A549 (cell line): ENCODE data around the gene TRIP6. TPM values are rescaled to one million over a fixed set of nuclear protein-coding genes. Genes with fewer than 3 reads are reported as not detected.
"Not testable (repeated sequence)": the region's sequence is repeated elsewhere in the genome, so short reads cannot be mapped to it uniquely, and the experiment has no call there.

Experiments used
- ATAC-seq, 2 experiments: fragments of 200-7000 bp in 1 of 2; fragments of >200 bp in 1 of 2; cut with Nextera tagmentation in 1 of 2; cut with Tn5 transposase in 1 of 2; 3 replicates each; pipeline versions ENCODE4 v1.8.0 to v1.9.1; 2018 to 2020; ENCODE audit warnings: mild to moderate bottlenecking in 1 of 2, moderate library complexity in 1 of 2
- CTCF ChIA-PET: fragments of 300-600 bp; sonication (Branson Sonifier 250); formaldehyde crosslinking; extraction: SDS; loops from one replicate; lab custom pipeline; 2021; ENCODE audit warnings: antibody characterized with exemption, inconsistent platforms; lab: Yijun Ruan, JAX
- POLR2A ChIA-PET: fragments of 350-600 bp; formaldehyde crosslinking; extraction: SDS; loops from one replicate; lab custom pipeline; 2021; ENCODE audit warnings: antibody characterized with exemption, inconsistent platforms; lab: Yijun Ruan, JAX
- DNase-seq, 2 experiments: peaks; one replicate each; pipeline versions ENCODE4 v3.0.0 to v3.0.0-alpha.2; 2011 to 2016; ENCODE audit warnings: low read depth in 1 of 2, low spot score in 1 of 2
- FAIRE-seq: peaks from 2 replicates; lab custom pipeline; 2011; peaks lifted over from hg19 to GRCh38; lab: Jason Lieb, UNC
- H3K27ac ChIP-seq, 2 experiments: fragments of >200 bp; sonication (Bioruptor Twin); formaldehyde crosslinking; 3 replicates each; pipeline ENCODE4 v1.5.1; 2016 to 2017
- H3K4me1 ChIP-seq: fragments of >200 bp; sonication (Bioruptor Twin); formaldehyde crosslinking; 3 replicates; pipeline ENCODE4 v1.6.1; 2016
- H3K4me2 ChIP-seq: fragments of >200 bp; sonication (Bioruptor Twin); formaldehyde crosslinking; 3 replicates; pipeline ENCODE4 v1.6.1; 2016
- H3K4me3 ChIP-seq: fragments of >200 bp; sonication (Bioruptor Twin); formaldehyde crosslinking; 3 replicates; pipeline ENCODE4 v1.5.1; 2016
- H3K9me3 ChIP-seq: fragments of >200 bp; sonication (Bioruptor Twin); formaldehyde crosslinking; 3 replicates; pipeline ENCODE4 v1.6.1; 2016
- CBX2 ChIP-seq: fragments of 200-600 bp; sonication (generic); IDR thresholded peaks from 2 replicates; pipeline ENCODE4 v1.6.1; 2016; ENCODE audit warnings: low read depth, mild to moderate bottlenecking, borderline replicate concordance
- CEBPB ChIP-seq, 2 experiments: fragments of >200 bp in 1 of 2; sonication (Bioruptor Twin) in 1 of 2; formaldehyde crosslinking in 1 of 2; IDR thresholded peaks; 2 replicates each; pipeline ENCODE4 v1.6.1; 2012 to 2016
- FOSB ChIP-seq: fragments of 250-450 bp; sonication (Bioruptor Pico); IDR thresholded peaks from 2 replicates; pipeline ENCODE4 v1.5.0; 2020; ENCODE audit warnings: mild to moderate bottlenecking, moderate library complexity
- FOSL2 ChIP-seq, 2 experiments: fragments of 450-650 bp in 1 of 2; fragments of >200 bp in 1 of 2; sonication (Bioruptor Twin) in 1 of 2; formaldehyde crosslinking; IDR thresholded peaks; 2 replicates each; pipeline versions ENCODE4 v1.5.0 to v1.6.1; 2016 to 2020; ENCODE audit warnings: mild to moderate bottlenecking in 1 of 2, moderate library complexity in 1 of 2
- HDAC2 ChIP-seq: fragments of 200-600 bp; sonication (generic); IDR thresholded peaks from 2 replicates; pipeline ENCODE4 v1.6.1; 2016
- HES2 ChIP-seq: fragments of >200 bp; sonication (Bioruptor Twin); formaldehyde crosslinking; IDR thresholded peaks from 2 replicates; pipeline ENCODE4 v1.6.1; 2016
- JUNB ChIP-seq: fragments of >200 bp; sonication (Bioruptor Twin); formaldehyde crosslinking; IDR thresholded peaks from 2 replicates; pipeline ENCODE4 v1.6.1; 2016
- MAX ChIP-seq: IDR thresholded peaks from 2 replicates; pipeline ENCODE4 v1.6.1; 2012
- MYC ChIP-seq: IDR thresholded peaks from 2 replicates; pipeline ENCODE4 v1.6.1; 2012; ENCODE audit warnings: mild to moderate bottlenecking, inconsistent platforms, low read length, improper control_type of control experiment, borderline replicate concordance
- NFE2L2 ChIP-seq: fragments of 150-350 bp; conservative IDR thresholded peaks from 2 replicates; pipeline ENCODE4 v1.6.1; 2014; ENCODE audit warnings: low read length
- RCOR1 ChIP-seq: fragments of 150-350 bp; IDR thresholded peaks from 2 replicates; pipeline ENCODE4 v1.6.1; 2014; ENCODE audit warnings: antibody characterized with exemption, low read length, low read depth
- SMC3 ChIP-seq: fragments of >200 bp; sonication (Bioruptor Twin); formaldehyde crosslinking; IDR thresholded peaks from 3 replicates; pipeline ENCODE4 v1.6.1; 2018; ENCODE audit warnings: inconsistent platforms
- TFCP2L1 ChIP-seq: fragments of 250-450 bp; sonication (Bioruptor Pico); IDR thresholded peaks from 2 replicates; pipeline ENCODE4 v1.5.0; 2021; ENCODE audit warnings: mild to moderate bottlenecking
- ZC3H11A ChIP-seq: fragments of 450-650 bp; IDR thresholded peaks from 2 replicates; pipeline ENCODE4 v1.6.1; 2014; ENCODE audit warnings: antibody characterized with exemption, mild to moderate bottlenecking
- WGBS: methylation state at CpG from one replicate; pipeline ENCODE4 v1.1.6; 2017; ENCODE audit errors: missing lambda C conversion rate; 5-methylcytosine and 5-hydroxymethylcytosine counted together
- polyA plus RNA-seq, 4 experiments: library from polyadenylated mRNA; depleted of rRNA in 3 of 4; stranded (reverse); fragments of >200 nt; fragmentation: RNase III in 1 of 4; extraction: RNeasy Plus Mini Kit Qiagen cat#74134 plus additional on column Dnase treatment in 1 of 4; gene quantifications; 2 replicates in 3 of 4; 3 replicates in 1 of 4; pipeline ENCODE4 v1.2.3, GENCODE V29; 2011 to 2017

The TRIP6 gene
- polyA plus RNA-seq, 2 of the 4 experiments (the other 2 are of a cell fraction), result 18.0 to 38.5 TPM

- WGBS, result 75% methylated on average over 3 of the region's 3 CpGs
- H3K4me2 ChIP-seq, result no peak overlapping the region
- DNase-seq (no peak), FAIRE-seq (no peak), ATAC-seq (no peak)
- no peaks in the 10 kb centered on the region for H3K9me3 ChIP-seq
- H3K27ac ChIP-seq, result no peak overlapping the region
- H3K4me1 ChIP-seq, result no peaks in the 10 kb centered on the region
- ChIA-PET POLR2A (no interaction called here), CTCF (interaction anchor here (0.6 to 2.7 kb wide), 5 partner anchors 10 to 504 kb away, joined by 3 to 13 read pairs (median 4); partner anchors contain the start of gene ACHE)
- TF ChIP-seq JUNB (no peak), CEBPB (IDR thresholded peaks at IDR 0.05) (no peak), TFCP2L1 (CRISPR knock-in tag) (no peak), CBX2 (no peak), NFE2L2 (no peak), MAX (no peak), FOSL2 (IDR thresholded peaks at IDR 0.05) (no peak), FOSL2 (CRISPR knock-in tag; IDR thresholded peaks at IDR 0.05) (no peak), FOSB (no peak)
- H3K4me3 ChIP-seq, result no peak overlapping the region
These were observed 44.3 kb downstream of the TRIP6 start for GRCh38 chr7:100911484-100911883.

GRCh38 chr7:100914208-100914878 lies 47.2 kb downstream of the TRIP6 start:
- ChIA-PET CTCF (no interaction called here), POLR2A (no interaction called here)
- no peaks in the 10 kb centered on the region for H3K9me3 ChIP-seq
- H3K4me3 ChIP-seq, result no peak overlapping the region
- FAIRE-seq (no peak), DNase-seq (no peak), ATAC-seq (no peak; a peak in 1 of 6 replicates)
- TF ChIP-seq ZC3H11A, result peak; percentile 77
- no peak for TF ChIP-seq RCOR1
- TF ChIP-seq HES2, result no peak
- TF ChIP-seq SMC3, result no peak
- H3K27ac ChIP-seq, result no peak overlapping the region
- WGBS, result 85% methylated on average over 15 of the region's 15 CpGs
- H3K4me1 ChIP-seq, result no peaks in the 10 kb centered on the region
- H3K4me2 ChIP-seq, result no peak overlapping the region

GRCh38 chr7:100914879-100915447 lies 47.8 kb downstream of the TRIP6 start:
- Histone ChIP-seq H3K4me3 (no peak overlapping the region), H3K4me2 (no peak overlapping the region), H3K27ac (no peak overlapping the region), H3K4me1 (no peaks in the 10 kb centered on the region), H3K9me3 (no peaks in the 10 kb centered on the region)
- no peak for TF ChIP-seq FOSL2 (IDR thresholded peaks at IDR 0.05)
- TF ChIP-seq FOSL2 (CRISPR knock-in tag; IDR thresholded peaks at IDR 0.05), result peak; percentile 42
- no peak for TF ChIP-seq MYC
- TF ChIP-seq FOSB, result no peak
- 0 out of 2 replicates have a peak, but pooled peaks have one; percentile 15 for TF ChIP-seq MAX
- no peak for TF ChIP-seq HDAC2
- DNase-seq (peak in 1 of 2 experiments; percentile 53), ATAC-seq (peak in 1 of 2 experiments; percentile 72; a peak in 4 of 6 replicates), FAIRE-seq (no peak)
- CTCF ChIA-PET, result interaction anchor here (0.7 kb wide), 1 partner anchor 35 kb away, joined by 3 read pairs; no protein-coding TSS in a partner anchor
- POLR2A ChIA-PET, result no interaction called here
- 76% methylated on average over 8 of the region's 8 CpGs for WGBS

GRCh38 chr7:100919335-100919734 lies 52.1 kb downstream of the TRIP6 start:
- DNase-seq, H3K27ac ChIP-seq, H3K4me2 ChIP-seq, ATAC-seq, POLR2A ChIA-PET, H3K9me3 ChIP-seq, CTCF ChIA-PET, H3K4me1 ChIP-seq, H3K4me3 ChIP-seq, FAIRE-seq: not testable (repeated sequence)
- 70% methylated on average over 5 of the region's 5 CpGs for WGBS
